Measurements from ENCODE around the gene CACNA2D4. TPM values are rescaled to one million over a fixed set of nuclear protein-coding genes. Genes with fewer than 3 reads are reported as not detected.

The CACNA2D4 gene
- total RNA-seq, 1 donor from 2014 or later = not detected

GRCh38 chr12:1913377-1914113, 4.9 kb downstream of the CACNA2D4 start:
- no peaks in the 10 kb centered on the region for H3K36me3 Mint-ChIP-seq (ENCODE audit: unreplicated experiment)
- DNase-seq = peak; percentile 18
- TF ChIP-seq CTCF (IDR thresholded peaks at IDR 0.05; ENCODE audit: partially characterized antibody, unreplicated experiment) = no peak
- peaks cover 2% of the 10 kb centered on the region for H3K9me3 Mint-ChIP-seq (ENCODE audit: unreplicated experiment)
- H3K4me1 Mint-ChIP-seq (ENCODE audit: low read depth, unreplicated experiment) = peaks cover 15% of the 10 kb centered on the region
- H3K4me3 Mint-ChIP-seq (ENCODE audit: unreplicated experiment) = no peak overlapping the region
- H3K27ac Mint-ChIP-seq (ENCODE audit: unreplicated experiment) = no peak overlapping the region
- peaks cover 6% of the 10 kb centered on the region for H3K27me3 Mint-ChIP-seq (ENCODE audit: unreplicated experiment)

GRCh38 chr12:1912580-1913376, 5.7 kb downstream of the CACNA2D4 start:
- Mint-ChIP-seq H3K27ac (ENCODE audit: unreplicated experiment) (no peak overlapping the region), H3K4me3 (ENCODE audit: unreplicated experiment) (no peak overlapping the region), H3K27me3 (ENCODE audit: unreplicated experiment) (peaks cover 6% of the 10 kb centered on the region), H3K4me1 (ENCODE audit: low read depth, unreplicated experiment) (peaks cover 15% of the 10 kb centered on the region), H3K36me3 (ENCODE audit: unreplicated experiment) (no peaks in the 10 kb centered on the region), H3K9me3 (ENCODE audit: unreplicated experiment) (peaks cover 4% of the 10 kb centered on the region)
- no peak for TF ChIP-seq CTCF (IDR thresholded peaks at IDR 0.05; ENCODE audit: partially characterized antibody, unreplicated experiment)
- no peak for DNase-seq

- Mint-ChIP-seq H3K27me3 (ENCODE audit: unreplicated experiment) (peaks cover 6% of the 10 kb centered on the region), H3K27ac (ENCODE audit: unreplicated experiment) (no peak overlapping the region), H3K4me3 (ENCODE audit: unreplicated experiment) (no peak overlapping the region)
These were observed 6.6 kb downstream of the CACNA2D4 start for GRCh38 chr12:1911598-1912575.

GRCh38 chr12:1910468-1910867, 8.0 kb downstream of the CACNA2D4 start:
- H3K27me3 Mint-ChIP-seq (ENCODE audit: unreplicated experiment) = peaks cover 6% of the 10 kb centered on the region
- no peak for TF ChIP-seq CTCF (IDR thresholded peaks at IDR 0.05; ENCODE audit: partially characterized antibody, unreplicated experiment)
- H3K4me1 Mint-ChIP-seq (ENCODE audit: low read depth, unreplicated experiment) = peaks cover 10% of the 10 kb centered on the region
- no peak overlapping the region for H3K4me3 Mint-ChIP-seq (ENCODE audit: unreplicated experiment)
- DNase-seq = no peak
- H3K9me3 Mint-ChIP-seq (ENCODE audit: unreplicated experiment) = peaks cover 4% of the 10 kb centered on the region
- peaks cover 13% of the 10 kb centered on the region for H3K36me3 Mint-ChIP-seq (ENCODE audit: unreplicated experiment)
- no peak overlapping the region for H3K27ac Mint-ChIP-seq (ENCODE audit: unreplicated experiment)

More at GRCh38 chr12:1911598-1912575, 6.6 kb downstream of the CACNA2D4 start:
- TF ChIP-seq CTCF (IDR thresholded peaks at IDR 0.05; ENCODE audit: partially characterized antibody, unreplicated experiment) = no peak
- DNase-seq = peak; percentile 12
- H3K9me3 Mint-ChIP-seq (ENCODE audit: unreplicated experiment) = peaks cover 4% of the 10 kb centered on the region
- peaks cover 15% of the 10 kb centered on the region for H3K4me1 Mint-ChIP-seq (ENCODE audit: low read depth, unreplicated experiment)
- H3K36me3 Mint-ChIP-seq (ENCODE audit: unreplicated experiment) = peaks cover 1% of the 10 kb centered on the region
